ENCODE measurements around the gene SLC1A7. TPM values are rescaled to one million over a fixed set of nuclear protein-coding genes. Genes with fewer than 3 reads are reported as not detected.

Gene SLC1A7
- total and polyA plus RNA-seq, 2 of the 13 experiments (the other 11 are each of a cell fraction or from before 2014, with no cell fraction given) = 0.04 to 2.0 TPM

GRCh38 chr1:53107570-53108322 is 34.7 kb downstream of the SLC1A7 start (continued):
- TF ChIP-seq, protein P1, sequence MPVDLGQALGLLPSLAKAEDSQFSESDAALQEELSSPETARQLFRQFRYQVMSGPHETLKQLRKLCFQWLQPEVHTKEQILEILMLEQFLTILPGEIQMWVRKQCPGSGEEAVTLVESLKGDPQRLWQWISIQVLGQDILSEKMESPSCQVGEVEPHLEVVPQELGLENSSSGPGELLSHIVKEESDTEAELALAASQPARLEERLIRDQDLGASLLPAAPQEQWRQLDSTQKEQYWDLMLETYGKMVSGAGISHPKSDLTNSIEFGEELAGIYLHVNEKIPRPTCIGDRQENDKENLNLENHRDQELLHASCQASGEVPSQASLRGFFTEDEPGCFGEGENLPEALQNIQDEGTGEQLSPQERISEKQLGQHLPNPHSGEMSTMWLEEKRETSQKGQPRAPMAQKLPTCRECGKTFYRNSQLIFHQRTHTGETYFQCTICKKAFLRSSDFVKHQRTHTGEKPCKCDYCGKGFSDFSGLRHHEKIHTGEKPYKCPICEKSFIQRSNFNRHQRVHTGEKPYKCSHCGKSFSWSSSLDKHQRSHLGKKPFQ (CRISPR knock-in tag; IDR thresholded peaks at IDR 0.05; ENCODE audit: insufficient replicate concordance) = no peak
- TF ChIP-seq AHR (CRISPR knock-in tag; IDR thresholded peaks at IDR 0.05) (no peak; the same call in 1 of the 2 replicates), NFE2 (CRISPR knock-in tag; IDR thresholded peaks at IDR 0.05) (no peak), IKZF5 (CRISPR knock-in tag; IDR thresholded peaks at IDR 0.05) (peak; percentile 95), ZNF652 (CRISPR knock-in tag; IDR thresholded peaks at IDR 0.05; ENCODE audit: borderline replicate concordance, low read depth) (no peak), SOX13 (IDR thresholded peaks at IDR 0.05) (peak; percentile 62; the same call in 1 of the 2 replicates), SOX13 (CRISPR knock-in tag; conservative IDR thresholded peaks at IDR 0.05 in 1 of 2, IDR thresholded peaks at IDR 0.05 in 1 of 2) (peak in 1 of 2 experiments; percentile 93; a peak in 2 of 4 replicates), KDM1A (CRISPR knock-in tag; IDR thresholded peaks at IDR 0.05) (peak; percentile 48; the same call in 1 of the 2 replicates), THAP8 (CRISPR knock-in tag; IDR thresholded peaks at IDR 0.05; ENCODE audit: borderline replicate concordance) (no peak), ZNF737 (CRISPR knock-in tag; IDR thresholded peaks at IDR 0.05; ENCODE audit: borderline replicate concordance) (no peak), DMAP1 (CRISPR knock-in tag; IDR thresholded peaks at IDR 0.05) (peak; percentile 40; the same call in 1 of the 2 replicates), NRL (CRISPR knock-in tag; IDR thresholded peaks at IDR 0.05; ENCODE audit: borderline replicate concordance) (no peak), ZNF24 (IDR thresholded peaks at IDR 0.05) (no peak), GMEB2 (CRISPR knock-in tag; IDR thresholded peaks at IDR 0.05; ENCODE audit: low read depth) (no peak), ZFAT (CRISPR knock-in tag; conservative IDR thresholded peaks at IDR 0.05) (no peak), FOXK2 (IDR thresholded peaks at IDR 0.05) (no peak), RFX5 (IDR thresholded peaks at IDR 0.05; ENCODE audit: low read depth, low read length) (no peak)
- TF ChIP-seq, protein P2, sequence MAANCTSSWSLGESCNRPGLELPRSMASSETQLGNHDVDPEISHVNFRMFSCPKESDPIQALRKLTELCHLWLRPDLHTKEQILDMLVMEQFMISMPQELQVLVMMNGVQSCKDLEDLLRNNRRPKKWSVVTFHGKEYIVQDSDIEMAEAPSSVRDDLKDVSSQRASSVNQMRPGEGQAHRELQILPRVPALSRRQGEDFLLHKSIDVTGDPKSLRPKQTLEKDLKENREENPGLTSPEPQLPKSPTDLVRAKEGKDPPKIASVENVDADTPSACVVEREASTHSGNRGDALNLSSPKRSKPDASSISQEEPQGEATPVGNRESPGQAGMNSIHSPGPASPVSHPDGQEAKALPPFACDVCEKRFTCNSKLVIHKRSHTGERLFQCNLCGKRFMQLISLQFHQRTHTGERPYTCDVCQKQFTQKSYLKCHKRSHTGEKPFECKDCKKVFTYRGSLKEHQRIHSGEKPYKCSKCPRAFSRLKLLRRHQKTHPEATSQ (CRISPR knock-in tag; IDR thresholded peaks at IDR 0.05; ENCODE audit: borderline replicate concordance) = peak; percentile 51; the same call in 1 of the 2 replicates
- TF ChIP-seq, protein P3, sequence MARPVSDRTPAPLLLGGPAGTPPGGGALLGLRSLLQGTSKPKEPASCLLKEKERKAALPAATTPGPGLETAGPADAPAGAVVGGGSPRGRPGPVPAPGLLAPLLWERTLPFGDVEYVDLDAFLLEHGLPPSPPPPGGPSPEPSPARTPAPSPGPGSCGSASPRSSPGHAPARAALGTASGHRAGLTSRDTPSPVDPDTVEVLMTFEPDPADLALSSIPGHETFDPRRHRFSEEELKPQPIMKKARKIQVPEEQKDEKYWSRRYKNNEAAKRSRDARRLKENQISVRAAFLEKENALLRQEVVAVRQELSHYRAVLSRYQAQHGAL (CRISPR knock-in tag; IDR thresholded peaks at IDR 0.05; ENCODE audit: not compliant biosample characterization) = no peak
- TF ChIP-seq, protein P4, sequence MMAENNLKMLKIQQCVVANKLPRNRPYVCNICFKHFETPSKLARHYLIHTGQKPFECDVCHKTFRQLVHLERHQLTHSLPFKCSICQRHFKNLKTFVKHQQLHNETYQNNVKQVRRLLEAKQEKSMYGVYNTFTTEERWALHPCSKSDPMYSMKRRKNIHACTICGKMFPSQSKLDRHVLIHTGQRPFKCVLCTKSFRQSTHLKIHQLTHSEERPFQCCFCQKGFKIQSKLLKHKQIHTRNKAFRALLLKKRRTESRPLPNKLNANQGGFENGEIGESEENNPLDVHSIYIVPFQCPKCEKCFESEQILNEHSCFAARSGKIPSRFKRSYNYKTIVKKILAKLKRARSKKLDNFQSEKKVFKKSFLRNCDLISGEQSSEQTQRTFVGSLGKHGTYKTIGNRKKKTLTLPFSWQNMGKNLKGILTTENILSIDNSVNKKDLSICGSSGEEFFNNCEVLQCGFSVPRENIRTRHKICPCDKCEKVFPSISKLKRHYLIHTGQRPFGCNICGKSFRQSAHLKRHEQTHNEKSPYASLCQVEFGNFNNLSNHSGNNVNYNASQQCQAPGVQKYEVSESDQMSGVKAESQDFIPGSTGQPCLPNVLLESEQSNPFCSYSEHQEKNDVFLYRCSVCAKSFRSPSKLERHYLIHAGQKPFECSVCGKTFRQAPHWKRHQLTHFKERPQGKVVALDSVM (CRISPR knock-in tag; IDR thresholded peaks at IDR 0.05) = no peak

Measured in HepG2 (cell line).